Hepatocyte (in vitro differentiated cells): ENCODE results near the gene DSCAM. TPM values are rescaled to one million over a fixed set of nuclear protein-coding genes. Genes with fewer than 3 reads are reported as not detected.
A peak's percentile ranks its signal among the peaks of the same experiment; 100 is the strongest.

Source experiments
- DNase-seq: peaks from one replicate; pipeline ENCODE4 v3.0.0-alpha.2; 2016; ENCODE audit warnings: low spot score
- H2AFZ ChIP-seq: fragments of 200-600 bp; sonication (generic); 2 replicates; pipeline ENCODE4 v1.6.0; 2016; ENCODE audit warnings: antibody characterized with exemption, mild to moderate bottlenecking
- H3K27ac ChIP-seq: fragments of 200-600 bp; sonication (generic); 2 replicates; pipeline ENCODE4 v1.5.1; 2016; ENCODE audit warnings: mild to moderate bottlenecking
- H3K27me3 ChIP-seq: fragments of 200-600 bp; sonication (generic); 2 replicates; pipeline ENCODE4 v1.6.1; 2016
- H3K36me3 ChIP-seq: fragments of 200-600 bp; sonication (generic); replicated peaks from 2 replicates; pipeline ENCODE4 v1.5.1; 2016; ENCODE audit warnings: low read depth; ENCODE audit not compliant: insufficient read depth
- H3K4me1 ChIP-seq: fragments of 200-600 bp; sonication (generic); 2 replicates; pipeline ENCODE4 v1.5.1; 2016; ENCODE audit warnings: mild to moderate bottlenecking, moderate library complexity; ENCODE audit not compliant: insufficient read depth
- H3K4me2 ChIP-seq: fragments of 200-600 bp; sonication (generic); 2 replicates; pipeline ENCODE4 v1.6.0; 2016
- H3K4me3 ChIP-seq: fragments of 200-600 bp; sonication (generic); 2 replicates; pipeline ENCODE4 v1.5.1; 2016; ENCODE audit warnings: mild to moderate bottlenecking
- H3K79me2 ChIP-seq: fragments of 200-600 bp; sonication (generic); 2 replicates; pipeline ENCODE4 v1.6.0; 2017; ENCODE audit warnings: mild to moderate bottlenecking
- H3K9me2 ChIP-seq: fragments of 200-600 bp; sonication (generic); replicated peaks from 2 replicates; pipeline ENCODE4 v1.6.0; 2017; ENCODE audit warnings: mild to moderate bottlenecking; ENCODE audit not compliant: insufficient read depth
- H3K9me3 ChIP-seq: fragments of 200-600 bp; sonication (generic); 2 replicates; pipeline ENCODE4 v1.5.1; 2016; ENCODE audit warnings: low read depth, mild to moderate bottlenecking
- H4K20me1 ChIP-seq: fragments of 200-600 bp; sonication (generic); 2 replicates; pipeline ENCODE4 v1.6.0; 2016; ENCODE audit warnings: mild to moderate bottlenecking; ENCODE audit not compliant: insufficient read depth, poor library complexity, severe bottlenecking
- EZH2 ChIP-seq: fragments of 200-600 bp; sonication (generic); IDR thresholded peaks from 2 replicates; pipeline ENCODE4 v1.6.1; 2016; ENCODE audit warnings: antibody characterized with exemption, mild to moderate bottlenecking, borderline replicate concordance
- EZH2phosphoT487 ChIP-seq: fragments of 200-600 bp; sonication (generic); IDR thresholded peaks from one replicate; pipeline ENCODE4 v1.6.1; 2018; ENCODE audit warnings: antibody characterized with exemption, mild to moderate bottlenecking, low read depth, moderate library complexity; ENCODE audit not compliant: unreplicated experiment, severe bottlenecking
- WGBS: methylation state at CpG from one replicate; pipeline ENCODE4 v1.1.6; 2016; ENCODE audit warnings: low lambda C conversion rate; ENCODE audit errors: missing lambda C conversion rate; 5-methylcytosine and 5-hydroxymethylcytosine counted together
- polyA plus RNA-seq: library from polyadenylated mRNA; unstranded; fragments of >200 nt; fragmentation: Nextera tagmentation; extraction: Ambion mirVana; gene quantifications from 2 replicates; pipeline ENCODE4 v1.2.1, GENCODE V29; 2016
- total RNA-seq: library from RNA; depleted of rRNA; stranded (reverse); fragments of >200 nt; gene quantifications from 2 replicates; pipeline ENCODE4 v1.2.3, GENCODE V29; 2014
- TF ChIP-seq, protein P1 (sequence below): fragments of 200-600 bp; sonication (generic); IDR thresholded peaks from 2 replicates; pipeline ENCODE4 v1.5.1; 2016; ENCODE audit warnings: antibody characterized with exemption, mild to moderate bottlenecking; ENCODE audit not compliant: poor library complexity

The DSCAM gene
- total and polyA plus RNA-seq, 2 experiments from 2014 or later = 0.33 TPM; not detected in 1

DNA sequence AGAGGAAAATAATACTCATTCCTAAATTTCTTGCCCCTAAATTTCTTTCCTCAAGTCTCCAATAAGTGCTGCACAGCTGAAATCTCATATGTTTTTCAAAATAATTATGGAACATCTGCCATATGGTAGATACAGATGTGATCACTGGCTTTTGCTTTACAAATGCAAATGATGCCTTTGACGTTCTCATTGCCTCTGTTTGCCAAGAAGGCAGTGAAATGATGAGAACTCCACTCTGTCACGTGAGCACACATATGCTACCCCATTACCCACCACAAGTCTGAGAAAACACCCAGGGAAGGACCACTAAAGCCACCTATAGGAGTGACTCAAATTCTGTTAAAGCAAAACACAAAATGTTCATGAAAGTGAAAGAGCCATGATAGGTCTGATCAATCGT, 43.9 kb downstream of the DSCAM start:
- DNase-seq = no peak
- H3K79me2 ChIP-seq = no peaks in the 10 kb centered on the region
- H4K20me1 ChIP-seq = no peaks in the 10 kb centered on the region
- TF ChIP-seq, protein P1, sequence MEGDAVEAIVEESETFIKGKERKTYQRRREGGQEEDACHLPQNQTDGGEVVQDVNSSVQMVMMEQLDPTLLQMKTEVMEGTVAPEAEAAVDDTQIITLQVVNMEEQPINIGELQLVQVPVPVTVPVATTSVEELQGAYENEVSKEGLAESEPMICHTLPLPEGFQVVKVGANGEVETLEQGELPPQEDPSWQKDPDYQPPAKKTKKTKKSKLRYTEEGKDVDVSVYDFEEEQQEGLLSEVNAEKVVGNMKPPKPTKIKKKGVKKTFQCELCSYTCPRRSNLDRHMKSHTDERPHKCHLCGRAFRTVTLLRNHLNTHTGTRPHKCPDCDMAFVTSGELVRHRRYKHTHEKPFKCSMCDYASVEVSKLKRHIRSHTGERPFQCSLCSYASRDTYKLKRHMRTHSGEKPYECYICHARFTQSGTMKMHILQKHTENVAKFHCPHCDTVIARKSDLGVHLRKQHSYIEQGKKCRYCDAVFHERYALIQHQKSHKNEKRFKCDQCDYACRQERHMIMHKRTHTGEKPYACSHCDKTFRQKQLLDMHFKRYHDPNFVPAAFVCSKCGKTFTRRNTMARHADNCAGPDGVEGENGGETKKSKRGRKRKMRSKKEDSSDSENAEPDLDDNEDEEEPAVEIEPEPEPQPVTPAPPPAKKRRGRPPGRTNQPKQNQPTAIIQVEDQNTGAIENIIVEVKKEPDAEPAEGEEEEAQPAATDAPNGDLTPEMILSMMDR = no peak
- H3K9me2 ChIP-seq = no peaks in the 10 kb centered on the region
- H3K27ac ChIP-seq = no peak overlapping the region
- no peak overlapping the region for H2AFZ ChIP-seq
- no peak overlapping the region for H3K4me3 ChIP-seq
- H3K9me3 ChIP-seq = no peaks in the 10 kb centered on the region
- H3K27me3 ChIP-seq = no peaks in the 10 kb centered on the region
- no peaks in the 10 kb centered on the region for H3K36me3 ChIP-seq
- H3K4me1 ChIP-seq = no peaks in the 10 kb centered on the region
- WGBS = 75% methylated on average over 3 of the region's 3 CpGs
- no peak overlapping the region for H3K4me2 ChIP-seq

DNA sequence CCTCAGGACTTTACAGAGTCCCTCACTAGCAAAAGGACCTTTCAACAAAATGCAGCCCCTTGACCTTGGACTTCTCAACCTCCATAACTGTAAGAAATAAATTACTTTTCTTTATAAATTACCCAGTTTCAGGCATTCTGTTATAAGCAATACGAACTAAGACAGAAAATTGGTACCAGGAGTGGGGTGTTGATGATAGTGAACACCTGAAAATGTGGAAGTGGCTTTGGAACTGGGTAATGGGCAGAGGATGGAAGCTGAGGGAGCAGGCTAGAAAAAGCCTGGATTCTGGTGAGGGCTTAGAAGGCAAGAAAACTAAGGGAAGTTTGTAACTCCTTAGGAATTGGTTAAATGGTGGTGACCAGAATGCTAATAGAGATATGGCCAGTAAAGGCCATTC, 46.8 kb downstream of the DSCAM start:
- H3K79me2 ChIP-seq = no peaks in the 10 kb centered on the region
- H3K4me3 ChIP-seq = no peak overlapping the region
- TF ChIP-seq EZH2phosphoT487 (no peak), EZH2 (no peak)
- TF ChIP-seq, protein P1 = no peak
- H4K20me1 ChIP-seq = no peaks in the 10 kb centered on the region
- WGBS = 84% methylated on average over 1 of the region's 1 CpG
- H3K9me3 ChIP-seq = no peaks in the 10 kb centered on the region
- no peaks in the 10 kb centered on the region for H3K9me2 ChIP-seq
- no peaks in the 10 kb centered on the region for H3K4me1 ChIP-seq
- DNase-seq = no peak
- H3K36me3 ChIP-seq = no peaks in the 10 kb centered on the region
- no peaks in the 10 kb centered on the region for H3K27me3 ChIP-seq
- H3K4me2 ChIP-seq = no peak overlapping the region
- no peak overlapping the region for H3K27ac ChIP-seq
- H2AFZ ChIP-seq = no peak overlapping the region

DNA sequence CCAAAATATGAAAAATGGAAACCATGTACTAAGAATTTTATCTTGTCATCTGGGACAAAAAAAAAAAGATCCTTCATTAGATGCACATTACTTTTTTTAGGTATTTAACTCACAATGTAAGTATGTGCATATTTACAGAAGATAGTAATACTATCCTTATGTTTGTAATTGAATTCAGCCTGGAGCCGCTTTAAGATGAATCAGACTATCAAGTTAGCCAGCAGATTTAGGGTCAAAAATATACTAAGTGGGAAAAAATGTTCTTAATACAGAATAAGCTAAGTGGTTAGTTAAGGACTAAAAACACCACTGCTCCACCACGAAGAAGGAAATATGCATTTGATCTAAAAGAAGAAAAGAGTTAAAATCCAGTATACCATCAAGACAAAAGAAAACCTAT, 49.1 kb downstream of the DSCAM start:
- Histone ChIP-seq H4K20me1 (no peaks in the 10 kb centered on the region), H2AFZ (no peak overlapping the region), H3K79me2 (no peaks in the 10 kb centered on the region), H3K4me1 (no peaks in the 10 kb centered on the region), H3K27ac (no peak overlapping the region), H3K4me3 (no peak overlapping the region), H3K9me3 (no peaks in the 10 kb centered on the region), H3K4me2 (no peak overlapping the region), H3K27me3 (no peaks in the 10 kb centered on the region), H3K36me3 (no peaks in the 10 kb centered on the region), H3K9me2 (no peaks in the 10 kb centered on the region)
- TF ChIP-seq, protein P1 = no peak
- no peak for TF ChIP-seq EZH2
- no peak for TF ChIP-seq EZH2phosphoT487
- no peak for DNase-seq
- 57% methylated on average over 2 of the region's 2 CpGs for WGBS

DNA sequence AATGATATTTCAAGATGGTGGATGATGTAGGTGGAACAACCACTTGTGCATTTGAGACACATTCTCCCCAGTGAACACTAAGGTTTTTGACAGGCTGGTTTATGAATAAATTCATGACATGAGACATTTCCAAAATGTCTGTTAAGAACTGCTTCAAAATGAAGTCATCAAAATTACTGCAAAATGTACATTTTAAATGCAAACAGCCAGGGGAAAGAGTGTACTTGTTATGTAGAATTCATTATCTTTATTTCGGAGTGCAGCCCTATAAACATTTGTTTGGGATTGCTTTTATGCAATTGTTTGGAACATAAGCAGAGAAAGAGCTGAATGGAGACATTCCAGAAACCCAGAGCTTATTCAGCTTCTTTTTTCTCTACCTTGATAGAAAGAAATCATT, 49.5 kb downstream of the DSCAM start:
- WGBS = 67% methylated on average over 1 of the region's 1 CpG
- Histone ChIP-seq H3K79me2 (no peaks in the 10 kb centered on the region), H3K27me3 (no peaks in the 10 kb centered on the region), H4K20me1 (no peaks in the 10 kb centered on the region), H3K9me2 (no peaks in the 10 kb centered on the region), H3K27ac (peak overlapping the region; percentile 44), H3K4me1 (no peaks in the 10 kb centered on the region), H3K4me2 (no peak overlapping the region), H3K9me3 (no peaks in the 10 kb centered on the region), H3K4me3 (no peak overlapping the region), H3K36me3 (no peaks in the 10 kb centered on the region), H2AFZ (no peak overlapping the region)
- TF ChIP-seq EZH2 = no peak
- TF ChIP-seq, protein P1 = no peak
- no peak for TF ChIP-seq EZH2phosphoT487
- DNase-seq = no peak
